HCT116 (cell line): ENCODE results near the gene TMEM187. TPM values are rescaled to one million over a fixed set of nuclear protein-coding genes. Genes with fewer than 3 reads are reported as not detected.
"Not testable (repeated sequence)": the region's sequence is repeated elsewhere in the genome, so short reads cannot be mapped to it uniquely, and the experiment has no call there.

Experiments
- ATAC-seq: fragments of 200-7000 bp; cut with Tn5 transposase; 2 replicates; pipeline ENCODE4 v1.9.1; 2020; ENCODE audit warnings: mild to moderate bottlenecking, moderate library complexity
- BruUV-seq: library from RNA; stranded (reverse); fragments of 400-500 nt; replicated peaks from 2 replicates; lab custom pipeline; 2021; lab: Mats Ljungman, UMichigan
- CTCF ChIA-PET: fragments of 300-600 bp; sonication (Branson Sonifier 250); formaldehyde crosslinking; loops from one replicate; lab custom pipeline; 2021; ENCODE audit warnings: antibody characterized with exemption; lab: Charles Lee
- POLR2A ChIA-PET: fragments of 300-600, 350-600 bp; sonication (Branson Sonifier 250); formaldehyde crosslinking; loops from one replicate; lab custom pipeline; 2021; ENCODE audit warnings: antibody characterized with exemption; lab: Charles Lee
- RAD21 ChIA-PET, 2 experiments: fragments of 300-600 bp; sonication (Branson Sonifier 250); formaldehyde crosslinking; loops; one replicate each; lab custom pipeline; 2023; ENCODE audit warnings: low total read pairs in 2 of 2; ENCODE audit not compliant: uncharacterized antibody in 2 of 2, unreplicated experiment in 2 of 2, low non-redundant PET in 1 of 2; lab: Charles Lee
- DNase-seq: peaks from one replicate; pipeline ENCODE4 v3.0.0-alpha.2; 2010; ENCODE audit warnings: low read depth, low spot score
- H2AFZ ChIP-seq: fragments of 200-600 bp; shearing (Covaris generic), sonication (generic); 2 replicates; pipeline ENCODE4 v1.6.1; 2017; ENCODE audit warnings: low read depth, mixed run types, mixed read lengths, antibody characterized with exemption, low read length; ENCODE audit not compliant: poor library complexity, severe bottlenecking
- H3K27ac ChIP-seq: 2 replicates; pipeline ENCODE4 v1.5.1; 2012; ENCODE audit warnings: low read depth, low read length
- H3K27me3 ChIP-seq: fragments of 200-600 bp; sonication (generic); 2 replicates; pipeline ENCODE4 v1.6.1; 2016; ENCODE audit warnings: mixed run types, low read length, mixed read lengths; ENCODE audit not compliant: insufficient read depth
- H3K36me3 ChIP-seq, 2 experiments: fragments of 200-500 bp in 1 of 2; fragments of 200-600 bp in 1 of 2; sonication (Bioruptor generic) in 1 of 2; sonication (generic) in 1 of 2; 2 replicates each; pipeline versions ENCODE4 v1.5.1 to v1.6.1; 2014 to 2016; ENCODE audit warnings: low read length in 2 of 2, inconsistent platforms in 1 of 2, mixed read lengths in 1 of 2, mixed run types in 1 of 2; ENCODE audit not compliant: insufficient read depth in 2 of 2, control insufficient read depth in 1 of 2
- H3K4me1 ChIP-seq, 2 experiments: fragments of 200-600 bp in 1 of 2; sonication (generic) in 1 of 2; 2 replicates each; pipeline versions ENCODE4 v1.5.1 to v1.6.1; 2012 to 2017; ENCODE audit warnings: low read length in 2 of 2, inconsistent platforms in 1 of 2, mild to moderate bottlenecking in 1 of 2, mixed read lengths in 1 of 2, mixed run types in 1 of 2, moderate library complexity in 1 of 2; ENCODE audit not compliant: insufficient read depth in 2 of 2, control insufficient read depth in 1 of 2
- H3K4me2 ChIP-seq: fragments of 200-600 bp; sonication (generic); 2 replicates; pipeline ENCODE4 v1.6.1; 2017; ENCODE audit warnings: mixed run types, low read length, mixed read lengths
- H3K4me3 ChIP-seq, 2 experiments: fragments of 200-600 bp in 1 of 2; sonication (generic) in 1 of 2; replicated peaks in 1 of 2; 2 replicates each; pipeline ENCODE4 v1.5.1; 2011 to 2016; ENCODE audit warnings: low read length in 2 of 2, control low read depth in 1 of 2, low read depth in 1 of 2, mild to moderate bottlenecking in 1 of 2, mixed read lengths in 1 of 2, mixed run types in 1 of 2
- H3K79me2 ChIP-seq: fragments of 200-600 bp; sonication (generic); 2 replicates; pipeline ENCODE4 v1.6.1; 2017; ENCODE audit warnings: mild to moderate bottlenecking, mixed run types, low read length, moderate library complexity, mixed read lengths; ENCODE audit not compliant: insufficient read depth
- H3K9ac ChIP-seq: fragments of 200-600 bp; sonication (generic); 2 replicates; pipeline ENCODE4 v1.6.1; 2016; ENCODE audit warnings: low read length, mixed read lengths
- H3K9me2 ChIP-seq: fragments of 200-600 bp; sonication (generic), shearing (Covaris generic); 2 replicates; pipeline ENCODE4 v1.6.1; 2017; ENCODE audit warnings: mixed run types, mild to moderate bottlenecking, moderate library complexity; ENCODE audit not compliant: insufficient read depth
- H3K9me3 ChIP-seq, 2 experiments: fragments of 200-500 bp in 1 of 2; fragments of 200-600 bp in 1 of 2; sonication (Bioruptor generic) in 1 of 2; sonication (generic) in 1 of 2; 2 replicates each; pipeline ENCODE4 v1.6.1; 2014 to 2017; ENCODE audit warnings: low read length in 2 of 2, mixed read lengths in 2 of 2, inconsistent platforms in 1 of 2, low read depth in 1 of 2, mild to moderate bottlenecking in 1 of 2, mixed run types in 1 of 2, moderate library complexity in 1 of 2; ENCODE audit not compliant: control insufficient read depth in 1 of 2, insufficient read depth in 1 of 2
- H4K20me1 ChIP-seq: fragments of 200-600 bp; sonication (generic), shearing (Covaris generic); 2 replicates; pipeline ENCODE4 v1.6.1; 2017; ENCODE audit warnings: mixed run types, mild to moderate bottlenecking, moderate library complexity; ENCODE audit not compliant: insufficient read depth
- ELF1 ChIP-seq: IDR thresholded peaks from 2 replicates; pipeline ENCODE4 v1.6.1; 2012; ENCODE audit warnings: low read depth, borderline replicate concordance
- TCF7L2 ChIP-seq: IDR thresholded peaks from 2 replicates; pipeline ENCODE4 v1.7.0; 2011; ENCODE audit warnings: borderline replicate concordance, inconsistent platforms; ENCODE audit not compliant: insufficient read depth, insufficient read length; ENCODE audit errors: extremely low read depth
- ZBTB33 ChIP-seq: IDR thresholded peaks from 2 replicates; pipeline ENCODE4 v1.6.1; 2011; ENCODE audit warnings: mild to moderate bottlenecking, low read length, moderate library complexity; ENCODE audit not compliant: insufficient replicate concordance; ENCODE audit errors: extremely low read depth
- intact Hi-C: fragments of 100-400 bp; cut with micrococcal nuclease; formaldehyde crosslinking; loops from 2 replicates; pipeline ENCODE4 v1.10.0; 2022
- total RNA-seq: library from RNA; stranded (reverse); gene quantifications from one replicate; pipeline ENCODE4 v1.2.1, GENCODE V29; 2021; ENCODE audit not compliant: unreplicated experiment
- TF ChIP-seq, protein P1 (sequence below), 3 experiments: fragments of 200-600 bp in 1 of 3; sonication (generic) in 1 of 3; IDR thresholded peaks in 2 of 3; conservative IDR thresholded peaks in 1 of 3; 2 replicates each; pipeline ENCODE4 v1.5.1; 2012 to 2017; ENCODE audit warnings: low read depth in 2 of 3, low read length in 2 of 3, antibody characterized with exemption in 1 of 3, borderline replicate concordance in 1 of 3, control low read depth in 1 of 3, mild to moderate bottlenecking in 1 of 3, mixed read lengths in 1 of 3, mixed run types in 1 of 3, moderate library complexity in 1 of 3; ENCODE audit not compliant: insufficient read depth in 1 of 3

The TMEM187 gene
- total RNA-seq, 1 experiment from 2014 or later: 12.6 TPM

DNA sequence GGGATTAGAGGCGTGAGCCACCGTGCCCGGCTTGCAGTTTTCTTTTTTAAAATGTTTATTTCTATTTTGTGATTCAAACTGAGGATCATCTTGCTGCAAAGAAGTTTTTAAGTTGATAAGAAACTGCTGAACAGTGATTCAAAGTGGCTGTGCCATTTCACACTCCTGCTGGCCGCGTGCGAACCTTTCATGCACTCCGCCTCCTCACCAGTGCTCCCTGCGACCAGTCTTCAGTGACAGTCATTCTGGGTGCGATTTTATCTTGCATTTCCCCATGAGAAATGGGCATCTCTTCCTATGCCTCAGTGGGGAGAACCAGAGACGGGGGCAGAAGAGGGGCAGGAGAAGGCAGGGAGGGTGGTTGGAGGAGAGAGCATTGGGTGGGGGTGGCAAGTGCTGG is 21.4 kb downstream of the TMEM187 start:
- CTCF ChIA-PET: no interaction called here
- RAD21 ChIA-PET: no interaction called here
- H3K4me1 ChIP-seq: no peaks in the 10 kb centered on the region
- ATAC-seq: no peak
- no peak for DNase-seq
- H3K36me3 ChIP-seq: no peaks in the 10 kb centered on the region
- H3K9me3 ChIP-seq: no peaks in the 10 kb centered on the region
- H4K20me1 ChIP-seq: no peaks in the 10 kb centered on the region
- H3K4me2 ChIP-seq: no peak overlapping the region
- H3K27ac ChIP-seq: no peak overlapping the region
- no peaks in the 10 kb centered on the region for H3K79me2 ChIP-seq
- no TSS peak for BruUV-seq
- H3K9me2 ChIP-seq: no peaks in the 10 kb centered on the region
- H3K4me3 ChIP-seq: no peak overlapping the region
- intact Hi-C loops: no loop called here
- POLR2A ChIA-PET: no interaction called here
- H3K9ac ChIP-seq: no peak overlapping the region
- H2AFZ ChIP-seq: no peak overlapping the region
- H3K27me3 ChIP-seq: no peaks in the 10 kb centered on the region
- TF ChIP-seq, protein P1, sequence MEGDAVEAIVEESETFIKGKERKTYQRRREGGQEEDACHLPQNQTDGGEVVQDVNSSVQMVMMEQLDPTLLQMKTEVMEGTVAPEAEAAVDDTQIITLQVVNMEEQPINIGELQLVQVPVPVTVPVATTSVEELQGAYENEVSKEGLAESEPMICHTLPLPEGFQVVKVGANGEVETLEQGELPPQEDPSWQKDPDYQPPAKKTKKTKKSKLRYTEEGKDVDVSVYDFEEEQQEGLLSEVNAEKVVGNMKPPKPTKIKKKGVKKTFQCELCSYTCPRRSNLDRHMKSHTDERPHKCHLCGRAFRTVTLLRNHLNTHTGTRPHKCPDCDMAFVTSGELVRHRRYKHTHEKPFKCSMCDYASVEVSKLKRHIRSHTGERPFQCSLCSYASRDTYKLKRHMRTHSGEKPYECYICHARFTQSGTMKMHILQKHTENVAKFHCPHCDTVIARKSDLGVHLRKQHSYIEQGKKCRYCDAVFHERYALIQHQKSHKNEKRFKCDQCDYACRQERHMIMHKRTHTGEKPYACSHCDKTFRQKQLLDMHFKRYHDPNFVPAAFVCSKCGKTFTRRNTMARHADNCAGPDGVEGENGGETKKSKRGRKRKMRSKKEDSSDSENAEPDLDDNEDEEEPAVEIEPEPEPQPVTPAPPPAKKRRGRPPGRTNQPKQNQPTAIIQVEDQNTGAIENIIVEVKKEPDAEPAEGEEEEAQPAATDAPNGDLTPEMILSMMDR (IDR thresholded peaks at IDR 0.05 in 2 of 3, conservative IDR thresholded peaks at IDR 0.05 in 1 of 3; ENCODE audit: borderline replicate concordance in 1 of 3, insufficient read depth in 1 of 3, low read depth in 2 of 3, low read length in 2 of 3): no peak
- no peak for TF ChIP-seq ZBTB33
- no peak for TF ChIP-seq ELF1
- TF ChIP-seq TCF7L2: no peak
- TF ChIP-seq, all 23 proteins: peak for 0

GRCh38 chrX:153994398-153994797 is 21.8 kb downstream of the TMEM187 start:
- H3K27ac ChIP-seq, H3K79me2 ChIP-seq, H3K4me1 ChIP-seq, CTCF ChIA-PET, H3K36me3 ChIP-seq, ATAC-seq, H3K9me3 ChIP-seq, H3K9ac ChIP-seq, H3K4me3 ChIP-seq, H3K9me2 ChIP-seq, POLR2A ChIA-PET, H3K4me2 ChIP-seq, H4K20me1 ChIP-seq, RAD21 ChIA-PET, H3K27me3 ChIP-seq, H2AFZ ChIP-seq, BruUV-seq, intact Hi-C loops, DNase-seq: not testable (repeated sequence)
